ENCODE results near the gene LYRM4.

Gene LYRM4

GRCh38 chr6:5116243-5116991 lies 144.3 kb downstream of the LYRM4 start:
- no peak for DNase-seq

GRCh38 chr6:5115168-5115567 lies 145.6 kb downstream of the LYRM4 start:
- no peak for DNase-seq

GRCh38 chr6:5113096-5113495 lies 147.7 kb downstream of the LYRM4 start:
- no peak for DNase-seq

- no peak for DNase-seq
These were observed 148.5 kb downstream of the LYRM4 start for GRCh38 chr6:5112066-5112799.

DNA sequence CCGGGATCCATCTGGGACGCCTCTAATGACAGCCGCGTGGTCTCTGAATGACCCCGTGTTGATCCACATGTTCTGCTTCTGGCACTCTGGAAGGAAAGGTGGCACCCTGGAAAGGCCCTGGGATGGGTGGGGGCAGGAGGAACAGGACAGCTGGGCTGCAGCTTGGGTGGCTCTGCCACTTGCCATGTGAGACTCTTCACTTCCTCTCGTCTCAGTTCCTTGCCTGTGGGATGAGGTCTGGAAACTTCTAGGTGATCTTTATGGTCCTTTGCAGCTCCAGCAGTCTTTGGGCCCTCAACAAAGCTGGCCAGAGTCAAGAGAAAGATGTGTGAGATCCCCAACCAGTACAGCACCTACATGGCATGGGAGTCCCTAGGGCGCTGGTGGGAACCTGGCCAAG lies 149.1 kb downstream of the LYRM4 start:
- no peak for DNase-seq

DNA sequence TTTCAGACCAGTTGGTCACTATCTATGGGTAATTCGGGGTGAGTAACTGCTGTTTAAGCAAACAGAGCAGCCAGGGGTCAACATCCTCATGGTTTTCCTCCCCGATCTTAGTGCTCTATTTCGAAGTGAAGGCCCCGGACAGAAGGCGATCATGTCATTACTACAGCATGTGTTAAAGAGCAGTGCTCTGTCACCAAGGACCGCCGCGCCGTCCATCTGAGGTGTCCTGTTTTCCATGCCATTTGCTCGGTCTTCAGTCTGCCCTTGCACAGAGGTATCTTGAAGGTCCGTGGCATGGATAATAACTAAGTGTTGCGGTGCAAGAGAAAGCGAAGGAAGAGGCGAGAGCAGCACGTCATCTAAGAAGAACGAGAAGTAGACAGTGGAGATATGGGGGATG lies 150.5 kb downstream of the LYRM4 start:
- no peak for DNase-seq

DNA sequence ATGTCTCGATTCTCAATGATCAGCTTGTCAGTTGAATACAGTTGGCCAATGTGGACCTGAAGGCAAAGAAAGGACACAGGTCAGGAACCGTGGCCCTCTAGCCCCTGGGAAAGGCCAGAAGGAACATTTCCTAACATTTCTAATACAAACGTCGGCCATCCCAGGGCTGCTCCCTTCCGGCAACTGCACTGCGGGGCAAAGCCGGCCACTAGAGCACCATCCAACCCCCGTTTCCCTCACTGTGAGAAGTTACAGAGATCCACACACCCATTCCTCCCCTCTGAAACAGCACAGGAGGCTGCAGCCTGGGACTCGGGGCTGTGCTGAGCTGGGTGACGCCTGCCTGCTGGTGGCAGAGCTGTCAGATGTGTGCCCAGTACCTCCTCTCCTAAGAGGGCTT lies 151.3 kb downstream of the LYRM4 start:
- DNase-seq = no peak

DNA sequence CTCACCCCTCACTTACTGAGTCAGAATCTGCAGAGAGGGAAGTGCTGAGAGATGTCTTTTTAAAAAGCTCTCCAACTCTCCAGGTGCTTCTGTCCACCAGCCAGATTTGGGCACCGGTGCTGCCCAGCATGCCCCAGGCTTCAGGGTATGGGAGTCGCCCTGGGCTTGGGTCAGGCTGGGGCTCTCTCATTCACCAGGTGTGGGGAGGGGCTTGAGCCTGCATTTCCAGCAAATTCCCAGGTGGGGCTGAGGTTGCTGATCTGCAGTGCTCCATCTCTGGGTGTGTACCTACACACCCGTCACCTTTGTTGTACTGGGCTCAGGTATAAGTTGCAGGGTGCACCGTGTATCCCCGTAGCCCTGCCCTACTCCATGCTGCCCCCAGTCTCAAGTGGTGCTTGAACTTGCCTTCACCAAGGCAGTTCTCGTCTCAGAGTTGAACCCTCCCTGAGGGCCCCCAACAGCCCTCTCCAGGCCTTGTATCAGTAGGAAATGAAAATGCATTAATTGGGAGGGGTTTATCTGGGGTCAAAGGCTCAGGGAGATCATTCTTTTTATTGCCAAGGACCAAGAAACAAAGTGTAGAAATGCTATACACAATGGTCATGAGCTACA lies 152.1 kb downstream of the LYRM4 start:
- no peak for DNase-seq

DNA sequence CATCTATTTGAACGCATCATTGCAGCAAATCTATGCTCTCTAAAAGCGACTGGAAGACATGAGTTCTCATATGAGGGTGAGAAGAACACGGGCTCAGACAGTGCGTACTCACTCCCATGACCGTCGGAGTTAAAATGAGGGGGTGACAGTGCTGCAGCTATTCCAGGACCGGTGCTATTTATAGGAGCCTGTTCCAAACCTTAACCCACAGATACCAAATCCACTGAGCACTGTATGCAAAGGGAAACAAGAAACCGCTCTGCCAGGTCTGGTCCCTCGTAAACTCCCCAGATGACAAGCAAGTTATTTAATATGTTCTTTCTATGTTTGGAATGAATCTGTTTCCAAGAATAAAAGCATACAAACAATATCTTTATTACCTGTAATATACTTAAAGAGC lies 152.7 kb downstream of the LYRM4 start:
- DNase-seq = no peak

GRCh38 chr6:5107341-5107740 lies 153.4 kb downstream of the LYRM4 start:
- no peak for DNase-seq

DNA sequence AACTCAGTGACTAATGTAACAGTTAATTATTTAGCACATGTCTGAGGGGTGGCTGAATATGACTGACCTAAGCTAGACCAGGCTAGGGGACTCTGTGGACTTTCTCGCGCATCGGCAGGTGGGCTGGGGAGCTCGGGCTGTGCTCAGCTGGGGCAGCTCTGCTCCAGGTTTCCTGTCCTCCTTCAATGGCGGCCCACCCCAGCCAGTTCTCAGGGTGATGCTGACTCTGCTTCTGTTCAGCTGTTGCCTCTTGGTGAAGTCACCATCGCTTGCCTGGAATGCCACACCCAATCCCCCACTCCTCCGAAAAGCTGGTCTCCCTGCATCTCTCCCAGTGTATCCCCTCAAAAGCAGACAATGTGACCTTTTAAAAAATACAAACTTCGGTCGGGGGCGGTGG lies 155.6 kb downstream of the LYRM4 start:
- DNase-seq = no peak

DNA sequence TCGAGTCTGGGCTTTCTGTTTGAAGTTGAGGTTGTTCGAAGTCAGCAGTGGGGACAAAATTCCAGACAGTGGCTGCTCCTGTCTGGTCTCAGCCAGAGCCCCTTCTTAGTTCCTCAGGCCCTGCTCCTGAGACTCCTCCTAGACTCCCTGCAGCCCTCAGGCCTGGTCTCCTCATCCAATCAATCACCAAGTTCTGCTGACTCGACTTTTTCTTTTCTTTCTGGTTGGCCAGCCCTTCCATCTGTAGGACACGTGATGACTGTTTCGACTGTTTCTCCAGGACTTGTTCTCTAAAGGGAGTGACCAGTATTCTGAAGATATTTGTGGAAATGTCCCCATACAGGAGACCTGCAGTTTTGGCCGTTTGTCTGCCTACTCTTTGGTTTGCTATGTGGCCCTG lies 156.1 kb downstream of the LYRM4 start:
- DNase-seq = no peak

DNA sequence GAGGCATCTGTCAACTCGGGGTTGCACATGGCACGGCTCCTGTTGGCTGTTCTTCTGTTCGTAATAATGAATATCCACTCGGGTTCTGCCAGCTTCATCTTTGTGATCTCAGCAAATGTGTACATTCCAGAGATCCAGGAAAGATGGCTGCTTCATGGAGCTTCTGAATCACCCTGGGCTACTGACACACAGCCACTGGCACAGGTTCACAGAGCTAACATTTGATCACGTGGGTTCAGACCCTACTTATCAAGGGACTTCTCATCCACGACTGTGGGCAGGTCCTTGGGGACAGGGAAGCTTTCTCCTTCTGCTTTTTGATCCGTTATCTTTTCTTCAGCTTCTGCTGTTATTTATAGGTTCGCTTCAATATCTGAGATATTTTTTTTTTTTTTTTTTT lies 157.5 kb downstream of the LYRM4 start:
- DNase-seq = no peak

- no peak for DNase-seq
These were observed 158.3 kb downstream of the LYRM4 start for GRCh38 chr6:5102267-5102970.

DNA sequence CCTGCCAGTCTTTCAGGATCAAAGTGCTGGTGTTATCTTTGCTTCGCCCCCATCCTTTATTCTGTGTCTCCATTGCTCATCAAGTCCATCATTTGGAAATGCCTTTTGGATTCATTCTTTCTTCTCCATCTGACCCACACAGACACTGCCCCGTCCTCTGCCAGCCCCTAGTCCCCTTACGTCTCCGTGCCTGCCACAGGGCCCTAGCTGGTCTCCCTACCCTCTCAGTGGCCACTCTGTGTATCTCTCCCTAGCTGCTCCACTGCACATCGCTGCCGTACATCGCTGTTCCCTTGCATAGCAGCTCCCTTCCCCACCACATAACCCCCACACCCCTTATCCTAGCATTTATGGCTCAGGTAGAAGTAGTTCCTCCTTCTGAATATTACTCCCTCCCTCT lies 159.9 kb downstream of the LYRM4 start:
- no peak for DNase-seq

DNA sequence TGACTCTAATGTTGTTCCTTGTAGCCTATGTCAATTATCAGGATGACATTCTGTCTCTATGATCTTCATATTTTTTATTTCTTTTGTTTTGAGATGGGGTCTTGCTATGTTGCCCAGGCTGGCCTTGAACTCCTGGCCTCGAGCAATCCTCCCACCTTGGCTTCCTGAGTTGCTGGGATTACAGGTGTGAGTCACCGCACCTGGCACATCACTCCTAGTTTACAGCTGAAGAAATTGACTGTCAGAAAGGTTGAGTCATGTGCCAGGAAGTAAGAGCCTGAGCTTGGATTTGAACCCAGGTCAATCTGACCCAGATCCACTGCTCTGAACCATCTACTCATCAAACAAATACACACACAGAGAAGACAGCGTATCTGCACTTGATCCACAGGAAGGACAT lies 161.2 kb downstream of the LYRM4 start:
- DNase-seq = no peak

DNA sequence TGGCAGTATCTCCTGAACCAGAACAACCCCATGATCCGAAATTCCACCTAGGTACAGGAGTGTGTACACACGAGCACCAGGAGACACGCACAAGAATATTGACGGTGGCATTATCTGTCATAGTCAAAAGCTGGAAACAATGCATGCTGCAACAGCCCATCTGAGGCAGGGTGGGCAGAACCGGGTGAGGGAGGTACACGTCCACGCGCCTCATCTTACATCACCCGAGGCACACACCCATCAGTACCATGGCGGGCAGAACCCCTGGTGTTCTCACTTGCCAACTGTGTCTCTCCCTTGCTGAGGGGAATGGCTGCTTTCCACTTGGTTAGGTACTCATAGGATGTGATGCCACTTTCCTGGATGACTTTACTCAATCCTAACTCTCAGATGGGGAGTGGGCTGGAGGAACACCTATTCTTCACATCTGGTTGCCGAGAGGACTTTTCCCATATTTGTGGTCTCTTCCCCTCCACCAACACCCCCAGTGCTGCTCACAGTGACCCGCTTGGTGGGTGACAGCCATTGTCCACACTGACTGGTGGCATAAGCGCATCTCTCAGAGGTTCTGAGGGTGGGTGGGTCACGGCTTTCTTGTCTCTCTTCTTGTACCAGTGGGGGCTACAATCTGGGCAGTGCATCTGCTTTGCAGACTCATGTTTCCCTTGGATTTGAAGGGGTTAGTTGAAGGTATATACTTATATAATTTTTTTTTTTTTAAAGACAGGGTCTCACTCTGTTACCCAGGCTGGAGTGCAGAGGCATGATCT lies 162.1 kb downstream of the LYRM4 start:
- DNase-seq = no peak

- DNase-seq = no peak
These were observed 164.3 kb downstream of the LYRM4 start for GRCh38 chr6:5096482-5096881.

GRCh38 chr6:5095236-5095635 lies 165.5 kb downstream of the LYRM4 start:
- no peak for DNase-seq

DNA sequence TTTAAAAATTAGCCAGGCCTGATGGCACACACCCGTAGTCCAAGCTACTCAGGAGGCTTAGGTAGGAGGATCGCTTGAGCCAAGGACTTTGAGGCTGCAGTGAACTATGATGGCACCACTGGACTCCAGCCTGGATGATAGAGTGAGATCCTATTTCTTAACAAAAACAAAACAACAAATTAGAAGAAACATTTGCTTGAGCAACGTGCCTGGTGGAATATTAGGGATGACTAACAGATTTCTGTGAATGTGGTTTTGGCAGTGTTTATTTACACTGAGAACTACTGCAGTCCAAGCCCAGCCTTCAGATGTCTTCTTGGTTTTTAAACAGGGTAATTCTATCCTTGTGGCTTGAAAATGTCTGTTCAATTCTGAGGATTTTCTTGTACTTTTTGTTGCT lies 166.4 kb downstream of the LYRM4 start:
- DNase-seq = no peak

DNA sequence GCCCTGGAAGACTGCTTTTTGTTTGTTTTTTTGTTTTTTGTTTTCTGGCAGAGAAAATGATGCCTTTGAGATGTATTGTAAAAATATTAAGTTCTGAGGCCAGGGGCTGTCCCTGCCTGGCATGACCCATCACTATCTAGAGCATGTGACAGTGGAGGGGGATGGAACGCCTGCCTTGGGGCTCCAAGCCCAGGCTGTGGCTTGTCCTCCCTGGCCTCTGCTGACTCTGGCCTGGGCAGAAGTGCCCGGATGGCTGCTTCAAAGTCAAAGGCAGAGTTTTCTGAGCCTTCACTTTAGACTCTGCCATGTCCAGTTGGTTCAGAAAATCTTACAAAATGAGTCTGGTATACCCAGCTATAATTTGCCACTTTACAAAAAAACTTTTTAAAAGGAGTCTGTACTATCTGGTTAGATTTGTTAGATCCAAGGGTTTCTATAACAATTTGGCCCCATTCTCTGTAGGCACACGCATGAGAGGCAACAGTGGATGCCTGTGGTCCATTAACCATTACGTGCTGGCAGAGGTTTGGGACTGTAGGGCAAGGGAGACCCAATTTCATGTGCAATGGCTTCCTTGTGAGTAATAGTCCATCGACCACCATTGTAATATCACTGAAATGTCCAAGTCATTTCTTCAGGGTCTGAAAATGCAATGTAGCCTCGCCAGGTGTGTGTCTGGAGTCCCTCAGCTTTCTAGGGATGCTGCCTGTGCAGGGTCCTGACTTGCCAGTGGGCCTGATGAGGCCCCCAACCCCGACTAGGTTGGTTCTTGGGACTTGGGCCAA lies 167.3 kb downstream of the LYRM4 start:
- DNase-seq = no peak
